Thyroid gland (tissue), 4 donors: Measurements from ENCODE around the gene TTLL10. TPM values are rescaled to one million over a fixed set of nuclear protein-coding genes. Genes with fewer than 3 reads are reported as not detected.

ENCODE experiments used
- DNase-seq, 2 donors: peaks; one replicate each; pipeline ENCODE4 v3.0.0-alpha.2; 2019
- H3K27ac ChIP-seq, 3 donors: fragments of 200-600 bp; sonication (generic); 1 replicate in 2 of 3; 2 replicates in 1 of 3; pipeline ENCODE4 v1.5.1; 2016 to 2019; ENCODE audit warnings: mild to moderate bottlenecking in 1 of 3, moderate library complexity in 1 of 3
- H3K27me3 ChIP-seq: fragments of 200-600 bp; sonication (generic); one replicate; pipeline ENCODE4 v1.5.1; 2019
- H3K36me3 ChIP-seq, 2 donors: fragments of 200-600 bp; sonication (generic); one replicate each; pipeline ENCODE4 v1.5.1; 2016 to 2019
- H3K4me1 ChIP-seq, 2 donors: fragments of 200-600 bp; sonication (generic); one replicate each; pipeline ENCODE4 v1.5.1; 2017 to 2019
- H3K4me3 ChIP-seq, 3 donors: fragments of 200-600 bp; sonication (generic); replicated peaks in 1 of 3; 1 replicate in 2 of 3; 2 replicates in 1 of 3; pipeline ENCODE4 v1.5.1; 2016; ENCODE audit warnings: mild to moderate bottlenecking in 1 of 3
- H3K9me3 ChIP-seq: fragments of 200-600 bp; sonication (generic); one replicate; pipeline ENCODE4 v1.5.1; 2017
- CTCF ChIP-seq, 6 experiments: fragments of 200-600 bp in 3 of 6; fragments of 450-650 bp in 3 of 6; sonication (generic) in 3 of 6; IDR thresholded peaks; one replicate each; pipeline ENCODE4 v1.5.1; 2016 to 2019; ENCODE audit warnings: antibody characterized with exemption in 6 of 6, mild to moderate bottlenecking in 2 of 6, inconsistent platforms in 1 of 6, moderate library complexity in 1 of 6
- POLR2A ChIP-seq, 2 donors: fragments of 450-650 bp; IDR thresholded peaks; one replicate each; pipeline ENCODE4 v1.6.1; 2017; ENCODE audit warnings: antibody characterized with exemption in 2 of 2, mild to moderate bottlenecking in 2 of 2, moderate library complexity in 1 of 2
- WGBS, 2 donors: methylation state at CpG; one replicate each; pipeline ENCODE4 v1.1.5; 2017; 5-methylcytosine and 5-hydroxymethylcytosine counted together
- intact Hi-C: fragments of 100-400 bp; cut with DNase I; formaldehyde crosslinking; loops from one replicate; pipeline ENCODE4 v1.15.1; 2023
- total RNA-seq, 4 donors: library from RNA; depleted of rRNA; stranded (reverse); fragments of >200 nt; gene quantifications; one replicate each; pipeline ENCODE4 v1.2.3, GENCODE V29; 2016

The TTLL10 gene
- total RNA-seq, 4 donors from 2014 or later = 0.13 to 0.29 TPM; not detected in 2

GRCh38 chr1:1144843-1145546 is 28.7 kb upstream of the TTLL10 start:
- H3K36me3 ChIP-seq = no peaks in the 10 kb centered on the region
- intact Hi-C loops = no loop called here
- H3K27ac ChIP-seq = no peak overlapping the region
- no peaks in the 10 kb centered on the region for H3K9me3 ChIP-seq
- no peak for DNase-seq
- 90 to 91% methylated on average over 11 to 18 of the region's 32 CpGs for WGBS, 2 donors
- H3K4me3 ChIP-seq = no peak overlapping the region
- TF ChIP-seq POLR2A (IDR thresholded peaks at IDR 0.05) = no peak
- TF ChIP-seq CTCF (IDR thresholded peaks at IDR 0.05) = no peak
- no peaks in the 10 kb centered on the region for H3K27me3 ChIP-seq
- no peaks in the 10 kb centered on the region for H3K4me1 ChIP-seq

GRCh38 chr1:1145547-1145914 is 28.1 kb upstream of the TTLL10 start:
- Histone ChIP-seq H3K27ac (no peak overlapping the region), H3K27me3 (no peaks in the 10 kb centered on the region), H3K4me3 (no peak overlapping the region), H3K4me1 (no peaks in the 10 kb centered on the region), H3K9me3 (no peaks in the 10 kb centered on the region), H3K36me3 (no peaks in the 10 kb centered on the region)
- DNase-seq = no peak
- 90 to 92% methylated on average over 2 to 9 of the region's 9 CpGs for WGBS, 2 donors
- intact Hi-C loops = no loop called here
- TF ChIP-seq CTCF (IDR thresholded peaks at IDR 0.05) = no peak
- TF ChIP-seq POLR2A (IDR thresholded peaks at IDR 0.05) = no peak

GRCh38 chr1:1146026-1146425 is 27.7 kb upstream of the TTLL10 start:
- intact Hi-C loops = no loop called here
- TF ChIP-seq CTCF (IDR thresholded peaks at IDR 0.05) = no peak
- TF ChIP-seq POLR2A (IDR thresholded peaks at IDR 0.05) = no peak
- no peak for DNase-seq
- Histone ChIP-seq H3K4me3 (no peak overlapping the region), H3K4me1 (no peaks in the 10 kb centered on the region), H3K27me3 (no peaks in the 10 kb centered on the region), H3K36me3 (no peaks in the 10 kb centered on the region), H3K27ac (no peak overlapping the region), H3K9me3 (no peaks in the 10 kb centered on the region)
- 70 to 87% methylated on average over 2 to 6 of the region's 14 CpGs for WGBS, 2 donors

- Histone ChIP-seq H3K9me3 (no peaks in the 10 kb centered on the region), H3K27me3 (no peaks in the 10 kb centered on the region), H3K36me3 (no peaks in the 10 kb centered on the region), H3K27ac (no peak overlapping the region), H3K4me1 (no peaks in the 10 kb centered on the region), H3K4me3 (no peak overlapping the region)
- TF ChIP-seq CTCF (IDR thresholded peaks at IDR 0.05) = no peak
- WGBS, 2 donors = 95 to 98% methylated on average over 10 to 13 of the region's 15 CpGs
- intact Hi-C loops = no loop called here
- DNase-seq = no peak
Observed at GRCh38 chr1:1146596-1146995, 27.1 kb upstream of the TTLL10 start.

GRCh38 chr1:1148061-1148460 is 25.6 kb upstream of the TTLL10 start:
- Histone ChIP-seq H3K27me3 (no peaks in the 10 kb centered on the region), H3K9me3 (no peaks in the 10 kb centered on the region), H3K27ac (no peak overlapping the region), H3K4me1 (no peaks in the 10 kb centered on the region), H3K36me3 (no peaks in the 10 kb centered on the region), H3K4me3 (no peak overlapping the region)
- WGBS, 2 donors = 87 to 93% methylated on average over 13 of the region's 13 CpGs
- intact Hi-C loops = no loop called here
- TF ChIP-seq CTCF (IDR thresholded peaks at IDR 0.05) = no peak
- TF ChIP-seq POLR2A (IDR thresholded peaks at IDR 0.05) = no peak
- no peak for DNase-seq
